GM18951 (cell line): ENCODE results near the gene PCGF6.
"Not testable (repeated sequence)": the region's sequence is repeated elsewhere in the genome, so short reads cannot be mapped to it uniquely, and the experiment has no call there.

ENCODE experiments used
- POLR2A ChIP-seq: IDR thresholded peaks from 4 replicates; pipeline ENCODE4 v1.6.1; 2011; ENCODE audit warnings: mild to moderate bottlenecking; ENCODE audit not compliant: insufficient read length, insufficient read depth; ENCODE audit errors: extremely low read depth
- in situ Hi-C: fragments of 300-500 bp; cut with MboI; formaldehyde crosslinking; loops from one replicate; pipeline ENCODE4 v1.12.0; 2022; ENCODE audit warnings: low sequenced_read_pairs, mixed read lengths, inconsistent platforms; ENCODE audit not compliant: unreplicated experiment

PCGF6 gene

GRCh38 chr10:103350517-103351260 lies at the start of gene PCGF6:
TSS of gene PCGF6 (minus strand) at chr10:103351140. CDS start at chr10:103351066, 74 bp downstream.
- in situ Hi-C loops = no loop called here
- peak; percentile 70 for TF ChIP-seq POLR2A

GRCh38 chr10:103397191-103397825 lies 46.4 kb upstream of the PCGF6 start:
- TF ChIP-seq POLR2A = no peak

GRCh38 chr10:103396789-103397087 lies 45.8 kb upstream of the PCGF6 start:
- in situ Hi-C loops = no loop called here
- no peak for TF ChIP-seq POLR2A

More at GRCh38 chr10:103397191-103397825, 46.4 kb upstream of the PCGF6 start:
- in situ Hi-C loops = no loop called here

GRCh38 chr10:103396067-103396788 lies 45.3 kb upstream of the PCGF6 start, which contains the start of the genes ATP5MK and PDCD11:
TSS of gene ATP5MK (minus strand) at chr10:103396475. CDS start at chr10:103392457, 4,018 bp downstream.
TSS of gene PDCD11 (plus strand) at chr10:103396626. CDS start at chr10:103398427, 1,801 bp downstream.
- TF ChIP-seq POLR2A = peak; percentile 92
- in situ Hi-C loops = no loop called here

GRCh38 chr10:103395754-103396066 lies 44.8 kb upstream of the PCGF6 start:
- TF ChIP-seq POLR2A = no peak
- in situ Hi-C loops = no loop called here

- in situ Hi-C loops = no loop called here
- TF ChIP-seq POLR2A = no peak
Observed at GRCh38 chr10:103394180-103394579, 43.2 kb upstream of the PCGF6 start.

- in situ Hi-C loops = no loop called here
- TF ChIP-seq POLR2A = no peak
Observed at GRCh38 chr10:103382769-103383168, 31.8 kb upstream of the PCGF6 start.

- no peak for TF ChIP-seq POLR2A
- in situ Hi-C loops = no loop called here
Observed at GRCh38 chr10:103374263-103374662, 23.3 kb upstream of the PCGF6 start.

GRCh38 chr10:103373544-103373943 lies 22.6 kb upstream of the PCGF6 start:
- TF ChIP-seq POLR2A = no peak
- in situ Hi-C loops = no loop called here

- TF ChIP-seq POLR2A = peak; percentile 91
- in situ Hi-C loops = no loop called here
Observed at GRCh38 chr10:103367782-103368518, 17.0 kb upstream of the PCGF6 start, which contains the start of gene TAF5. TSS of gene TAF5 (plus strand) at chr10:103367976. CDS start at chr10:103367990, 14 bp downstream.

GRCh38 chr10:103367379-103367781 lies 16.4 kb upstream of the PCGF6 start:
- in situ Hi-C loops = no loop called here
- no peak for TF ChIP-seq POLR2A

GRCh38 chr10:103360791-103361190 lies 9.9 kb upstream of the PCGF6 start:
- in situ Hi-C loops = not testable (repeated sequence)

- in situ Hi-C loops = not testable (repeated sequence)
Observed at GRCh38 chr10:103359493-103359892, 8.6 kb upstream of the PCGF6 start.
